Right forelimb (tissue), 1 donor: ENCODE data around the gene FRG1.
"Not testable (repeated sequence)": the region's sequence is repeated elsewhere in the genome, so short reads cannot be mapped to it uniquely, and the experiment has no call there.

ENCODE experiments used
- DNase-seq: peaks from one replicate; pipeline ENCODE4 v3.0.0-alpha.2; 2018

Gene FRG1

GRCh38 chr4:189985651-189986243 is 45.1 kb downstream of the FRG1 start:
- not testable (repeated sequence) for DNase-seq

GRCh38 chr4:189988877-189989431 is 48.3 kb downstream of the FRG1 start:
- DNase-seq: no peak

GRCh38 chr4:189989941-189990340 is 49.3 kb downstream of the FRG1 start:
- DNase-seq: not testable (repeated sequence)
